ENCODE results near the gene MRPS18B. TPM values are rescaled to one million over a fixed set of nuclear protein-coding genes. Genes with fewer than 3 reads are reported as not detected.

Gene MRPS18B
- total RNA-seq, 4 donors from 2014 or later: 47.0 to 82.5 (median 64.6) TPM

DNA sequence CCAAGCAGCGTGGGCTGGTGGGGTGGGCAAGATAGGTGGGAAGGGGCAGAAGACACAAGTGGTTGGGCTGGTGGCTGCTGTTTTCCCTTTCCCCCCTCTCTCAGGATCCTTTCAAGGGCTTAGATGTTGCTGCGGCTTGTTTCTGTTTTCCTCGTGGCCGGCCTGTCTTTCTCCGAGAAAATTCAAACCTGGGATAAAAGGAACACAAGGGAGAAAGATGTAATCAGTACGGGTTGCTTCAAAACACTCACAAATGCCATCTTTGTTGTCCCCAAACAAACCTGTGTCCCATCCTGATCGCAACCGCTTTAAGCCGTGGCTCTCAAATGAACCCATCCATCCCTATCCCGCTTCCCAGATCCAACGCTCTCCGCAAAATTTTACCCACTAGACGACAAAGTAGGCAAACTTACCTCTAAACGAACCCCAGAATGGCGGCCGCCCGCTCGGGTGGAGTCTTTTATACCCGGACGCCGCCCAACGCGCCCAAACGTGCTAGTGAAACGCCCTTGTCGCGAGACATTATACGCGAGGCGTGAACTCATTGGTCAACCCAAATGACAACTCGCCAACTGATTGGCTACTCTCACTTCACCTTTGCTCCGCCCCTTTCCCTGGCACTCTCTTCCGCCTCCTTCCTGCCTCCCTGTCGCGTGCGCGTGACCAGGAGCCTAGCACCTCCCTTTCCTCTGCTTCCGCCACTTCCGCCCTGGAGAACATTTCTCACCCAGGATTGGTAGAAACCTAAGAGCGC is 652 bp upstream of the MRPS18B start, which contains the start of gene PPP1R10:
Gene PPP1R10, minus strand, starts transcription at position 433 of the 754 bp plus-strand sequence. CDS start 7,299 bp downstream, outside the sequence.
- Histone ChIP-seq H3K4me1 (peaks cover 35 to 36% of the 10 kb centered on the region in 2 donors), H3K36me3 (peaks cover 32 to 35% of the 10 kb centered on the region in 2 donors), H3K9me3 (no peaks in the 10 kb centered on the region), H3K27me3 (no peaks in the 10 kb centered on the region), H3K4me3 (replicated peaks in 1 of 3) (peak within 1 kb of the TSS; percentile 74 to 88 (median 87)), H3K27ac (peak within 1 kb of the TSS; percentile 97 to 100 (median 98))
- WGBS, 2 donors: 0% methylated on average over 40 of the region's 40 CpGs
- intact Hi-C loops (cut with DNase I): no loop called here
- TF ChIP-seq, protein P1, sequence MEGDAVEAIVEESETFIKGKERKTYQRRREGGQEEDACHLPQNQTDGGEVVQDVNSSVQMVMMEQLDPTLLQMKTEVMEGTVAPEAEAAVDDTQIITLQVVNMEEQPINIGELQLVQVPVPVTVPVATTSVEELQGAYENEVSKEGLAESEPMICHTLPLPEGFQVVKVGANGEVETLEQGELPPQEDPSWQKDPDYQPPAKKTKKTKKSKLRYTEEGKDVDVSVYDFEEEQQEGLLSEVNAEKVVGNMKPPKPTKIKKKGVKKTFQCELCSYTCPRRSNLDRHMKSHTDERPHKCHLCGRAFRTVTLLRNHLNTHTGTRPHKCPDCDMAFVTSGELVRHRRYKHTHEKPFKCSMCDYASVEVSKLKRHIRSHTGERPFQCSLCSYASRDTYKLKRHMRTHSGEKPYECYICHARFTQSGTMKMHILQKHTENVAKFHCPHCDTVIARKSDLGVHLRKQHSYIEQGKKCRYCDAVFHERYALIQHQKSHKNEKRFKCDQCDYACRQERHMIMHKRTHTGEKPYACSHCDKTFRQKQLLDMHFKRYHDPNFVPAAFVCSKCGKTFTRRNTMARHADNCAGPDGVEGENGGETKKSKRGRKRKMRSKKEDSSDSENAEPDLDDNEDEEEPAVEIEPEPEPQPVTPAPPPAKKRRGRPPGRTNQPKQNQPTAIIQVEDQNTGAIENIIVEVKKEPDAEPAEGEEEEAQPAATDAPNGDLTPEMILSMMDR (IDR thresholded peaks at IDR 0.05): no peak
- TF ChIP-seq POLR2A (IDR thresholded peaks at IDR 0.05): peak; percentile 99 to 100
- peak; percentile 99 for DNase-seq

DNA sequence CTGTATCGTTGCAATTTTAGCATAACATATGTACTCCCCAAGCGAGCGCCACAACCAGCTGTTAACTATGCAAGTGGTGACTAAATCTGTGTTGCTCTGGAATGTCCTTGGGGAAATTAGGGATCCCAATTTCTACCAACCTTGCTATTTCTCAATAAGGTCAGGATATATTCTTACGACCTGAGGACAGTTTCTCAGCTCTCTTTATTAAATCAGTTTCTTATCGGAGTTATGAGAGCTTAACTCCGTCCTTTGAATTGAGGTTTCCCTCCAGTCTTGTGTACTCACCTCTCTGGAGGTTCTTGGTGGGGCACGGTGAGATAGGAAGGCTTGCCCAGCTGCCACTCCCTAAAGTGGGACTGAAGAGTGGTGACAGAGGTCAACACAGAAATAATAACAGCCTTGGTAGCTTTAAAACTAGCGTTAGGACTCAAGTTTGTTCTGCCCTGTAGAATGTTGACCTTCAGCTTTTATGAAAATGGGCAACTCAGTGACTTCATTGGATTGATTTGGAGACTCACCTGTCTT is 694 bp downstream of the MRPS18B start:
- Histone ChIP-seq H3K27ac (peak overlapping the region; percentile 91 to 98 (median 93)), H3K36me3 (peaks cover 37 to 40% of the 10 kb centered on the region in 2 donors), H3K9me3 (no peaks in the 10 kb centered on the region), H3K4me1 (peaks cover 23 to 26% of the 10 kb centered on the region in 2 donors), H3K27me3 (no peaks in the 10 kb centered on the region), H3K4me3 (replicated peaks in 1 of 3) (peak overlapping the region; percentile 48 to 57 (median 52))
- WGBS, 2 donors: 10 to 12% methylated on average over 8 of the region's 8 CpGs
- no peak for DNase-seq
- intact Hi-C loops (cut with DNase I): no loop called here
- TF ChIP-seq POLR2A (IDR thresholded peaks at IDR 0.05): no peak
- TF ChIP-seq, protein P1 (IDR thresholded peaks at IDR 0.05): no peak

DNA sequence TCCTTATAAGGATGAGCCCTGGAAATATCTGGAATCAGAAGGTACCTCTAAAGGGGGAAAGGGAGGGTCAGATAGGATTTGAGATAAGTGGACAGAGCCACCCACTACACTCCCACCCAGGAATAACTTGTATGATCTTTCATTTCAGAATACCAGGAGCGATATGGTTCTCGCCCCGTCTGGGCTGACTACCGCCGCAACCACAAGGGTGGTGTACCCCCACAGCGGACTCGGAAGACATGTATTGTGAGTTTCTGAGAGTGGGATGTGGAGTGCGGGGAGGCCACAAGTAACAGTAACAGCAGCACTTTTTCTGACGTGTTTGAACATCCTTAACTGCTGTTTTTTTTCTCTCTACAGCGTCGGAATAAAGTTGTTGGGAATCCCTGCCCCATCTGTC is 1.9 kb downstream of the MRPS18B start:
- TF ChIP-seq, protein P1 (IDR thresholded peaks at IDR 0.05): no peak
- TF ChIP-seq POLR2A (IDR thresholded peaks at IDR 0.05): no peak
- H3K4me3 ChIP-seq (replicated peaks in 1 of 3): no peak overlapping the region
- H3K9me3 ChIP-seq: no peaks in the 10 kb centered on the region
- peaks cover 11 to 14% of the 10 kb centered on the region in 2 donors for H3K4me1 ChIP-seq
- H3K36me3 ChIP-seq: peaks cover 47 to 52% of the 10 kb centered on the region in 2 donors
- no peak for DNase-seq
- H3K27me3 ChIP-seq: no peaks in the 10 kb centered on the region
- no peak overlapping the region for H3K27ac ChIP-seq
- intact Hi-C loops (cut with DNase I): no loop called here
- 95% methylated on average over 11 of the region's 11 CpGs for WGBS, 2 donors

DNA sequence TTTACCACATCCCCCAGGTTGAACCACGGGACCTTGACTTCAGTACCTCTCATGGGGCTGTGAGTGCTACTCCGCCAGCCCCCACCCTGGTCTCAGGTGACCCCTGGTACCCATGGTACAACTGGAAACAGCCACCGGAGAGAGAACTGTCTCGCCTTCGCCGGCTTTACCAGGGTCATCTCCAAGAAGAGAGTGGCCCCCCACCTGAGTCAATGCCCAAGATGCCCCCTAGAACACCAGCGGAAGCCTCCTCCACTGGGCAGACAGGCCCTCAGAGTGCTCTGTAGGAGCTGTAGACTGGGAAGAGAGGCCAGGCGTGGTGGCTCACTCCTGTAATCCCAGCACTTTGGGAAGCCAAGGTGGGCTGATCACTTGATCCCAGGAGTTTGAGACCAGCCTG is 7.9 kb downstream of the MRPS18B start:
- peaks cover 5 to 9% of the 10 kb centered on the region in 2 donors for H3K4me1 ChIP-seq
- H3K27ac ChIP-seq: no peak overlapping the region
- 93 to 100% methylated on average over 8 of the region's 8 CpGs for WGBS, 2 donors
- no peak overlapping the region for H3K4me3 ChIP-seq (replicated peaks in 1 of 3)
- H3K9me3 ChIP-seq: no peaks in the 10 kb centered on the region
- no peak for DNase-seq
- no peaks in the 10 kb centered on the region for H3K27me3 ChIP-seq
- TF ChIP-seq, protein P1 (IDR thresholded peaks at IDR 0.05): no peak
- TF ChIP-seq POLR2A (IDR thresholded peaks at IDR 0.05): no peak
- intact Hi-C loops (cut with DNase I): no loop called here
- peaks cover 42 to 46% of the 10 kb centered on the region in 2 donors for H3K36me3 ChIP-seq
